Activated T-helper 1 cell treated with Interleukin-2 at 50 U/mL for 16 hours (primary cell): ENCODE data around the gene EEF1B2.
A peak's percentile ranks its signal among the peaks of the same experiment; 100 is the strongest.
"Not testable (repeated sequence)": the region's sequence is repeated elsewhere in the genome, so short reads cannot be mapped to it uniquely, and the experiment has no call there.

ENCODE experiments used
- DNase-seq: peaks from one replicate; pipeline ENCODE4 v3.0.0-alpha.2; 2020; ENCODE audit warnings: low read depth

EEF1B2 gene

GRCh38 chr2:206159346-206160124, at the start of gene EEF1B2, which contains the start of gene NDUFS1:
Gene EEF1B2, plus strand, starts transcription at chr2:206159895. Its CDS starts 85 bp downstream, at chr2:206159980.
Gene NDUFS1, minus strand, starts transcription at chr2:206159444. Its CDS starts 5,766 bp downstream, at chr2:206153678.
- peak; percentile 94 for DNase-seq

- no peak for DNase-seq
These were observed 47.6 kb upstream of the EEF1B2 start for GRCh38 chr2:206112108-206112507.

DNA sequence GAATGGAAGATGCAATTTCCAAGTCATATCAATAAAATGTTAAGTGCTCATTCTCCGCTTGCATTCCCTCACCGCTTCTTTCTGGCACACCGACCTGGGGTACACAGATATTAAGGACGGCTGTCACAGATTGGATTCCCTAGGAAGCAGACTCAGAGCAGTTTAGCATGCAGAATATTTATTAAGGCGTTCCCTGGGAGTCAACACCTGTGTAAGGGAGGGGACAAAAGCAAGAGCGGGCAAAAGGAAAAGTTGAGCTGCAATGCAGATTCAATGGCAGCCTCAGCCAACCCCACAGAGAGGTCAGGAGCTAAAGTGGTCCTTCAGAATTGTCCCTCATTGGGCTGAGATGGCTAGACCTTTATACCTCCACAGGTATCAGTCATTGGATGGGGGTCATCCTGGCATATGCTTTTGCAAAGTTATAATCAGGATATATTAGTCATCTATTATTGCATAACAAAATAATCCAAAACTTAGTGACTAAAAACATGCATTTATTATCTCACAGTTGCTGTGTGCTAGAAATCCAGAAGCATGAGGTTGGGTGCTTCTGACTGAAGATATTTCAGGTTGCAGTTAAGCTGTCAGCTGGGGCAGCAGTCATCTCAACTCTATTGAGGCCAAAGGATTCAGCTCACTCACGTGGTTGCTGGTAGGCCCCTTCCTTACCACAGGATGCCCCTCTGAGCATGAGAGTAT, 46.7 kb upstream of the EEF1B2 start:
- no peak for DNase-seq

DNA sequence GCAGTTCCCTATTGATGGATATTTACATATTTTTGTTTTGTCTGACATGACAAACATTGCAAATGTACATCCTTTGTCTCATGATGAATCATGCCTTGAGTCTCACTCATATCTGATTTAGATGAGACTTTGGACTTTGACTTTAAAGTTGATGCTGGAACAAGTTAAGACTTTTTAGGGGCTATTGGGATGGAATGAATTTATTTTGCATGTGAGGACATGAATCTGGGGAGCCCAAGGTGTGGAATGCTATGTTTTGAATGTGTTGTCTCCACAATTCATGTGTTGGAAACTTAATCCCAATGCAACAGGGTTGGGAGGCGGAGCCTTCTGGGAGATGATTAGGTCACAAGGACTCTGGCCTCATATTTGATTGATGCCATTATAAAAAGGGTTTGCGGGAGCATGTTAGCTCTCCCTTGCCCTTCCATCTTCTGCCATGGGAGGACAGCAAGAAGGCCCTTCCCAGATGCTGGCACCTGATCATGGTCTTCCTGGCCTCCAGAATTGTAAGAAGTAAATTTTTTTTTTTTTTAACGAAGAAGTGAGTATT, 44.6 kb upstream of the EEF1B2 start:
- no peak for DNase-seq

GRCh38 chr2:206116278-206116677, 43.4 kb upstream of the EEF1B2 start:
- no peak for DNase-seq

GRCh38 chr2:206122569-206122968, 37.1 kb upstream of the EEF1B2 start:
- not testable (repeated sequence) for DNase-seq

DNA sequence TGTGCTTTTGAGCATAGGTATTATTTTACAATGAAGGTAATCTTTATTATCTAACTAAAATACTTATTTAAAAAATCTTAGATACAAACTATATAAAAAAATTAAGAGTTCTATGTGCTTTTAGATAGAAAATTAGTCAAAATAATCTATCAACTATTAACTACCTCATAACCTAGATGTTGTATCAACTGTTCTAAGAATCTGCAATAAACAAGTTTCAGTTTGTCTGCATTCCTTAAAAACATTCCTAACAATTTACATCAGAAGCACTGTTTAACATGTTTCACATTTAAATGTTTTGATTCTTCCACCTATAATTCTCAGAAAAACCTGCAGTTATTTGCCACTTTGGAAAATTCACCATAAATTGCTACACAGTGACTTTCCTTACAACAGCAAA, 33.8 kb upstream of the EEF1B2 start:
- DNase-seq: no peak

- no peak for DNase-seq
These were observed 32.0 kb upstream of the EEF1B2 start for GRCh38 chr2:206127656-206128055.

GRCh38 chr2:206143451-206143850, 16.2 kb upstream of the EEF1B2 start:
- no peak for DNase-seq

DNA sequence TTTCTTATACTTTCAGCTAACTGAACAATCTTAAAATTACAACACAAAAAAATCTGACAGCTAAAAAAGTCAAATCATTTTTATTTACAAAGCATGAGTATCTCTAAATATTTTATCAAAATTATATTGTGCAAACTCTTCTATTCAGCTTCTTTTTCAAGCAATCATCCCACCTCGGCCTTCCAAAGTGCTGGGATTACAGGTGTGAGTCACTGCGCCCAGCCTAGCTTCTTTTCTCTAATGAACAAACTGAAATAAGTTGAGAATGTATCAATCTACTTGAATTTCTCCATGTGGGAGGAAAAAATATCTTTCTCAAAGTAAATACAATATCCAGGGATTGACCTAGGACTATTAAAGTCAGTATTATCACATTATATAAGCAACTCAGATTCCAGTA, 15.3 kb upstream of the EEF1B2 start:
- no peak for DNase-seq

DNA sequence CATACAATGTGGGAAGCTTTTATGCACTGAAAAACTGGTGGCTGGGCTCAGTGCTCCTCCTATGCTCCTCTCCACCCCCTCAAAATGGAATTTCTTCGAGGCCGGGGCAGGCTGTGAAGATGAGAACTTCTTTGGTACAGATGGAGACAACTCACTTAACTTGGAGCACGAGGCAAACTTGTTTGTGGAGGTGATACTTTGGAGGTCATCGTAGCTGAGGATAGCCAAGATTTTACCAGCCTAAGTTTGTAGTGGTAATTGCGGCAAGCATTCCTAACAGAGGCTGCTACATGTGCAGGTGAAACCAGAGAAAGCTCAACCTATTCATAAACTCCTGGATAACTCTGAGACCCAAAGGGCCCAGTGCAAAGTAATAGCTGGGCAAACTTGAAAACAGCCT, 14.0 kb upstream of the EEF1B2 start:
- DNase-seq: no peak

- DNase-seq: no peak
These were observed 10.4 kb upstream of the EEF1B2 start for GRCh38 chr2:206149330-206149729.

DNA sequence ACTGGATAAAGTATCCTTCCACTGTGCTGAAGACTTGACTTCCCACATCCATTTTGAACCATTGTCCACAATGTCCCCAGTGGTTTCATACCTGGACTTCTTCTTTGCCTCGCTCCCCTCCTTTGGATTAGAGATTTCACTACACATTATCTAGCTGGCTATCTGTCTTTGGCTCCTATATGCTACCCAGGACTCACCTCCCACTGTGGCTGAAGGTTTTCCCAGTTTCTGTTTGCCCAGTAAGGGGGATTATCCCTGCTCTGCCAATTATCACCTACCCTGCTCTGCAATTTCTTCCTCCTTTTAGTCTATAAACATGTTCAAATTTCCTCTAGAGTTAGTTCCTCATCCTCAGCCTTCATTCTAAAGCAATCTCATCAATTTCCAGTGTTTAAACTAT, 9.5 kb upstream of the EEF1B2 start:
- no peak for DNase-seq

DNA sequence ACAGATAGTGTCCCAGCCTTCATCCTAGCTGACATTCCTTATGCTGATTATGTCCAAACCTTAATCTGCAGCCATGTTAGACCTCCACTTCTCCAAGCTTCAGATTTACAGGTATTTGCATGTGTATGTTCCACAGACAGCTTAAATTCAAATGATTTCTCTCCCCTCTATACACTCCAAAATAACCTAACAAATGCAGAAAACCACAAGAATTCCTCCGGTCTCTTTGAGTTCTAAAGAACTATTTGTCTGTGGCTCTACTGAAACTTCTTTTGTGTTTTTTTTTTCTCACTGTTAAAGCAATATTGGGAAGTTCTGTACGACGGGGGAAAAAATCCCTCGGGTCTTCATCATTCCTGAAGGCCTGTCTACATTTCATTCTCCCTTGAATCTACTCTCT, 9.1 kb upstream of the EEF1B2 start:
- no peak for DNase-seq

DNA sequence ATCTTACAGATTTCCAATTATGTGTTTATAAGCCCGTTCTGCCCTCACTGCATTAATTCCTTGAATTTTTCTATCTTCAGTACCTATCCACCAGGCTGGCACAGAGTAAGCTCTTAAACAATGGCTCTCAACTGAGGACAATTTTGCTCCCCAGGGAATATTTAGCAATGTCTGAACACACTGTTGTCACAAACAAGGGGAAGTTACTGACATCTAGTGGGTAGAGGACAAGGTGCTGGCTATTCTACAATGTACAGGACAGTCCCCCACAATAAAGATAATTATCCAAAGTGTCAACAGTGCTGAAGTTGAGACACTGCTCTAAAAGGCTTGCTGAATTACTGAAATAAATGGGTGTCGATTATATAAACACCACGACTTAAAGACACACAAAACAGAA, 5.5 kb upstream of the EEF1B2 start:
- no peak for DNase-seq

GRCh38 chr2:206157014-206157413, 2.7 kb upstream of the EEF1B2 start:
- not testable (repeated sequence) for DNase-seq

DNA sequence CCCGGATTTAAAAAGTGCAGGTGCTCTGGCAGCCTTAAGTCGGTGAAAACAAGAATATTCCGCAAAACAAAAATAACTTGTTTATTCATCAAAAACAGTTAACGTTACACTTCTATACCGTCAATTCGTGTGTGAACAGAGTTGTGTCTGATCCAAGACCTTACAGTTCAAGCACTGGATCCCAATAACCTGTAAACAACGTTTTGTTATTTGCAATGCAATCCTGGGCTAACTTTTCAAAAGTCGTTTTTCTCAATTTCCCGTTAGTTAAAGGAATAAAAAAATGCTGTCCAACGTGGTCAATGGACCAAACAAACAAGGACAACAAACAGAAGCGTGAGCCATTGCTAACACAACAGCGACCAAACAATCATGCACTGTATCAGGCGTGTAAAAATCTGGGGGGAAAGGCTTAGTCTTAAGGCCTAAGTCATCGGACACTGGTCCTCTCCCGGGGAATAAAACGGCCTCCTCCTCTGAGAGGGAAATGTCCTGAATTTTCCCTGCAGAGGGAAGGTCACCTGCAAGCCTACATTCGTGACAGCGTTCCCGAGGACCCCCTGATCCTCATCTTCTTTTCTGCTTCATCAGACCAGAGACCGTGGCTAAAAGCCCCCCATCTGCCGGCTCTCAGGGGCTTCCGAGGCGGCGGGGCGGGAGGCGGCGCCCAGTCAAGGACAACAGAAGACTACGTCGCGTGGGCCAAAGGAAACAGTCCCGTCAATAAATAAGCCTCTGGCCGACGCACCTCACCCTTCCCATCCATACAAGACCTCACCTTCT, 941 bp upstream of the EEF1B2 start:
- DNase-seq: no peak

DNA sequence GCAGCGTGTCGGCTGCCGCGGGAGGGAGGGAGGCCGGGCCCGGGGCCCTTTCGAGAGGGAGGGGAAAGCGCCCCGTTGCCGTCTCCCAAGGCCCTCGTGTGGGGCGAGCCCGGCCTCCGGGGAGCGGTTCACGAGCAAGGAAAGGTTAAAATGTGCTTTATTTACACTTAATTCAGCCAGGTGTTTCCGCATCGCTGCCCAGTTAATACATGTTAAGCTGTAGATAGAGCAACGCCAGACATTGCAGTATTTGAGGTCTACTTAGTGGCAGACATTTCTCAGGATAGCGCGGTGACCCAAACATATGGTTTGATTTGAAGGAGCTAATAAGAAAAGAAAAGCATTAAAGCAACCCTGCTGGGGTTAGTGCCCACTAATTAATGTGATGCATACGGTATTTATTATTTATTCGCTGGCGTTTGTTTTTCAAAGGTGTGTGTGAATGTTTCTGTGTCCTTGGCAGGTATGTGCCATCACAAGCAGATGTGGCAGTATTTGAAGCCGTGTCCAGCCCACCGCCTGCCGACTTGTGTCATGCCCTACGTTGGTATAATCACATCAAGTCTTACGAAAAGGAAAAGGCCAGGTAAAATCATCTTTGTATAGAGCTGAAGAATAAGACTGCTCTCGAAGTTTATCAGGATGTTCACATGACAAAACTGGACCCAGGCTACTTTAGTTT, 571 bp downstream of the EEF1B2 start:
- no peak for DNase-seq

- DNase-seq: no peak
These were observed 1.1 kb downstream of the EEF1B2 start for GRCh38 chr2:206160807-206161179.

- not testable (repeated sequence) for DNase-seq
These were observed 2.7 kb downstream of the EEF1B2 start for GRCh38 chr2:206162401-206162800.

GRCh38 chr2:206163251-206163880, 3.7 kb downstream of the EEF1B2 start:
- DNase-seq: no peak
